Right renal cortex interstitium (tissue), 3 donors: ENCODE measurements around the gene ABHD1. TPM values are rescaled to one million over a fixed set of nuclear protein-coding genes. Genes with fewer than 3 reads are reported as not detected.
"Not testable (repeated sequence)": the region's sequence is repeated elsewhere in the genome, so short reads cannot be mapped to it uniquely, and the experiment has no call there.

Source experiments
- DNase-seq, 3 donors: peaks; one replicate each; pipeline ENCODE4 v3.0.0-alpha.2; 2013; ENCODE audit warnings: low read depth in 3 of 3, low spot score in 2 of 3
- polyA plus RNA-seq, 3 donors: library from polyadenylated mRNA; unstranded; fragments of 120-200 nt; gene quantifications; one replicate each; pipeline ENCODE4 v1.2.1, GENCODE V29; 2013; ENCODE audit not compliant: insufficient read length in 3 of 3

ABHD1 gene
- polyA plus RNA-seq, 3 donors = 0.88 to 1.4 (median 1.3) TPM

GRCh38 chr2:27162151-27163121 is 38.8 kb downstream of the ABHD1 start:
- DNase-seq = no peak

- DNase-seq = no peak
Observed at GRCh38 chr2:27164960-27165763, 41.5 kb downstream of the ABHD1 start.

- DNase-seq = no peak
Observed at GRCh38 chr2:27170581-27171337, 47.1 kb downstream of the ABHD1 start.

- DNase-seq = no peak
Observed at GRCh38 chr2:27171351-27171848, 47.8 kb downstream of the ABHD1 start.

- DNase-seq = no peak
Observed at GRCh38 chr2:27174638-27175037, 51.0 kb downstream of the ABHD1 start.

GRCh38 chr2:27175330-27175729 is 51.7 kb downstream of the ABHD1 start:
- no peak for DNase-seq

GRCh38 chr2:27175781-27176180 is 52.2 kb downstream of the ABHD1 start:
- DNase-seq = not testable (repeated sequence)

- no peak for DNase-seq
Observed at GRCh38 chr2:27177441-27178351, 54.1 kb downstream of the ABHD1 start.

- DNase-seq = no peak
Observed at GRCh38 chr2:27178469-27178868, 54.9 kb downstream of the ABHD1 start.

GRCh38 chr2:27179344-27180000 is 55.9 kb downstream of the ABHD1 start:
- DNase-seq = no peak

Other genes with a start within 250 kb of the ABHD1 start
- 10 to 100 TPM; 10.6 to 11.9 (median 11.4) TPM for gene MAPRE3, start 153.2 kb upstream of the ABHD1 start, polyA plus RNA-seq
- 10 to 100 TPM; 51.3 to 54.4 (median 52.8) TPM for gene TMEM214, start 90.8 kb upstream of the ABHD1 start, polyA plus RNA-seq
- 10 to 100 TPM; 60.9 to 64.2 (median 61.0) TPM for gene AGBL5, start 72.1 kb upstream of the ABHD1 start, polyA plus RNA-seq
- gene OST4, start 52.2 kb upstream of the ABHD1 start, polyA plus RNA-seq = 100 to 1,000 TPM; 229 to 284 (median 261) TPM
- gene EMILIN1, start 45.2 kb upstream of the ABHD1 start, polyA plus RNA-seq = 10 to 100 TPM; 61.8 to 70.7 (median 70.5) TPM
- 10 to 100 TPM; 39.5 to 54.9 (median 54.8) TPM for gene KHK, start 37.0 kb upstream of the ABHD1 start, polyA plus RNA-seq
- 1 to 10 TPM; 5.0 to 5.8 (median 5.3) TPM for gene CGREF1, start 4.7 kb upstream of the ABHD1 start, polyA plus RNA-seq
- gene PREB, start 10.8 kb downstream of the ABHD1 start, polyA plus RNA-seq = 10 to 100 TPM; 51.5 to 55.3 (median 51.7) TPM
- gene PRR30, start 15.6 kb downstream of the ABHD1 start, polyA plus RNA-seq = not detected
- under 1 TPM; 0.62 to 0.93 (median 0.68) TPM for gene TCF23, start 25.2 kb downstream of the ABHD1 start, polyA plus RNA-seq
- gene ATRAID, start 88.2 kb downstream of the ABHD1 start, polyA plus RNA-seq = 100 to 1,000 TPM; 164 to 175 (median 169) TPM
- 10 to 100 TPM; 32.9 to 37.4 (median 36.7) TPM for gene SLC5A6, start 88.5 kb downstream of the ABHD1 start, polyA plus RNA-seq
- gene CAD, start 93.6 kb downstream of the ABHD1 start, polyA plus RNA-seq = 10 to 100 TPM; 40.8 to 42.0 (median 41.9) TPM
- gene SLC30A3, start 139.2 kb downstream of the ABHD1 start, polyA plus RNA-seq = 1 to 10 TPM; 4.4 to 6.0 (median 5.5) TPM
- gene DNAJC5G, start 151.6 kb downstream of the ABHD1 start, polyA plus RNA-seq = under 1 TPM; 0.47 to 0.76 (median 0.58) TPM
- gene TRIM54, start 158.6 kb downstream of the ABHD1 start, polyA plus RNA-seq = 1 to 10 TPM; 3.2 to 3.9 (median 3.6) TPM
- under 1 TPM; 0.19 to 0.59 (median 0.36) TPM for gene UCN, start 184.6 kb downstream of the ABHD1 start, polyA plus RNA-seq
- gene MPV17, start 199.3 kb downstream of the ABHD1 start, polyA plus RNA-seq = 10 to 100 TPM; 70.9 to 85.0 (median 77.1) TPM
- 10 to 100 TPM; 64.5 to 71.2 (median 67.7) TPM for gene GTF3C2, start 232.9 kb downstream of the ABHD1 start, polyA plus RNA-seq
- 10 to 100 TPM; 50.9 to 55.0 (median 51.2) TPM for gene EIF2B4, start 246.5 kb downstream of the ABHD1 start, polyA plus RNA-seq
- gene SNX17, start 246.8 kb downstream of the ABHD1 start, polyA plus RNA-seq = 100 to 1,000 TPM; 100 to 114 (median 106) TPM